HG02763 (cell line): ENCODE results near the gene RELT.
"Not testable (repeated sequence)": the region's sequence is repeated elsewhere in the genome, so short reads cannot be mapped to it uniquely, and the experiment has no call there.

Experiments
- ATAC-seq: cut with Tn5 transposase; IDR thresholded peaks from one replicate; pipeline ENCODE4 v1.9.1; 2021; ENCODE audit warnings: mild to moderate bottlenecking, moderate library complexity; ENCODE audit not compliant: unreplicated experiment

RELT gene

DNA sequence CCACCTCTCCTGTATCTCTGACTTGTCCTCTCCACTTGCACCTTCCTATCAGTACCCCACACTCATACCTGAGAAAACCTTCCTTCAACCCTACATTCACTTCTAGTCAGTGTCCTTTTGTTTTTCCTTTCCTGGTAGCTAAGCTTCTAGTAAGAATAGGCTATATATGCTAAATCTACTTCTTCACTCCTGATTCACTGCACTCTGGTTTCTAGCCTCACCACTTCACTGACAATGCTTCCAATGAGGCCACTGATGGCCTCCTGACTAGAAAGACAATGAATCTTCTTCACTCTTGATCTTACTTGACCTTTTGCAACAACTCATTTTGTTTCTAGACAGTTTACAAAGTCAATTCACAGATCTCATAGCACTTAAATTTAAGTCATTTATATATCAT lies 52.0 kb downstream of the RELT start:
- ATAC-seq = no peak

DNA sequence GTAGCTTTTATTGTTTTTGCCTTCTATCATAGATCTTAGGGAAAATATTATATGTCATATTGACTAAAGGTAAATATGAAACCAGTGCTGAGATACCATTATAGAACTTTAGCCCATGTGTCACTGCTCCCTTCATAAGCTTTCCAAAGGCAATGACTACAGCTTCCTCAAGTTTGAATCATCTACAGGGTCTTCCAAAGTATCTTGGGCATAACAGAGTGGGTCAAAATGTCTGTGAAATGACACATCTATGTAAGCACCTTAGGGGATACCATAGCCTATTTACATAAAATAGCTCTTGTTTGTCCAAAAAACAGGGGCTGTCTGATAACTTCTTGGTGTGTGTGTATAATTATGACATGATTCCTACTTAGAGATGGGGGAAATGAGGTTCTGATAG lies 52.5 kb downstream of the RELT start:
- ATAC-seq = no peak

DNA sequence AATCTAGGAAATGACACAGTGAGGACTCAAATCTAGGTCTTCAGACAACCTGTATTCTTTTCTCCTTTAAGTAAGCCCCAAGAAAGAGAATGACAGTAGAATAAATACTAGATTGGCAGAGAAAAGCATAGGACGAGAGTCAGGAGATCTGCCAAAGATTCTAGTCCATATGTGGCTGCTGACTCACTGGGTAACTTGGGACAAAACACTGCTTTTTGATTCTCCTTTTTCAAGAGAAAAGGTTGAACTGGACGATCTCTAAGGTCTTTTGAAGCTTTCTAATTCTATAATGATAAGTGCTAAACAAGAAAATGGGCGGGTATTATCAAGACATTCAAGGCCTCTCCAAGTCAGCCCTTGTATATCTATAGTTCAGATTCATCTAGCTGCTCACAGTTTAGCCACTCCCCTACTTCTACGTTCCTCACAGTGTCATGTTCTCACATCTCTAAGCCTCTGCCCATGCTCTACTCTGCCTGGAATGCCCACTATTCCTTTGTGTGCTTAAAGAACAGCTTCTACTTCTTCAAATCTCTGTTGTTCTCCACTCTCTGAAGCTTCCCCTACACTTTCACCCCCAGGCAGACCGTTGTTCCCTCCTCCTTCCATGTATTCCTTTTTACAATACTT lies 53.0 kb downstream of the RELT start:
- ATAC-seq = no peak

DNA sequence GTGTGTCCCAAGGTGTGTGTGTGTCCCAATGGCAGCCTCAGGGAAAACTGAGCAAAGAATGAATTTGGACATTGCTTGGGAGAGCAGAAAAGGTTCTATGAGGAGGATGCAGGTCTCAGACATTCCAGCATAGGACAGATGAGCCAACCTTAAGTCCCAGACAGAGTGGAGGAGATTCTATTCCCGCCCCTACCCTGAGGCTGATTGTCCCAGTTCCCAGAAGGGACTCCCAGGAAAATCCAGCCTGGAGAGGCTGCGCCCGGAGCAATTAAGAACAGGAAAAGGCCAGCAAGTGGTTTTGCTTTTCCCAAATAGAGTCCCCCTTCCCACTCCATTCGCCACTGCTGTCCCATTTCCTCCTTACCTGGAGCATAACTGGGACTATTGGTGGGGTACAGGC lies 54.1 kb downstream of the RELT start:
- no peak for ATAC-seq

DNA sequence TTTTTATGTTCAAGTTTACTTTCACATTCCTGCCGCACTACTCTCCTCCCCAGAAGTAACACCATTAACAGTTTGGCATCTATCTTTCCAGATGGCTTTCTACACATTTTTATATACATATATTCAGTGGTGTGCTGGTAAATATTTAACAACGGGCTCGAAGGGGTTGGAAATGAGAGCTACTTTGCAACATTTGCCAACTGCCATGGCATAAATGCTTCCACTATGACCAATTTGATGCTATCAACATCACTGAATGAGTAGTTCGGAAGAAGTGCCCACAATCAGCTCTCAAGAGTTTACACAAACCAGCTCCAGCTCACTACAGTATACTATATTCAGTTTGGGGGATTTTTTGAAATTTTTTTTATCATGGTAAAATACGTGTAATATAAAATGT lies 55.2 kb downstream of the RELT start:
- ATAC-seq = no peak

DNA sequence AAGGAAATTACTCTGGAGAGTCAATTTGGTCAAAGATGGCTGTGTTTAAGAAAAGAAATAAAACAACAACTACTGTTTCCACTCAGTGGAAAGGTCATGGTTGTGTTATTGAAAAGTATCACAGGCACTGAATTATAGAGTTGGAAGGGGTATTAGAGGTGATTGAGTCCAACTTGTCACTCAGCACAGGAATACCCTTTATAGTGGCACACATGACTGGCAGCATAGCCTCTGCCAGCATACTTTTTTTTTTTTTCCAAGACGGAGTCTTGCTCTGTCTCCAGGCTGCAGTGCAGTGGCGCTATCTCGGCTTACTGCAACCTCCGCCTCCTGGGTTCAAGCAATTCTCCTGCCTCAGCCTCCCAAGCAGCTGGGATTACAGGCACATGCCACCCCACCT lies 60.7 kb downstream of the RELT start:
- ATAC-seq = not testable (repeated sequence)

DNA sequence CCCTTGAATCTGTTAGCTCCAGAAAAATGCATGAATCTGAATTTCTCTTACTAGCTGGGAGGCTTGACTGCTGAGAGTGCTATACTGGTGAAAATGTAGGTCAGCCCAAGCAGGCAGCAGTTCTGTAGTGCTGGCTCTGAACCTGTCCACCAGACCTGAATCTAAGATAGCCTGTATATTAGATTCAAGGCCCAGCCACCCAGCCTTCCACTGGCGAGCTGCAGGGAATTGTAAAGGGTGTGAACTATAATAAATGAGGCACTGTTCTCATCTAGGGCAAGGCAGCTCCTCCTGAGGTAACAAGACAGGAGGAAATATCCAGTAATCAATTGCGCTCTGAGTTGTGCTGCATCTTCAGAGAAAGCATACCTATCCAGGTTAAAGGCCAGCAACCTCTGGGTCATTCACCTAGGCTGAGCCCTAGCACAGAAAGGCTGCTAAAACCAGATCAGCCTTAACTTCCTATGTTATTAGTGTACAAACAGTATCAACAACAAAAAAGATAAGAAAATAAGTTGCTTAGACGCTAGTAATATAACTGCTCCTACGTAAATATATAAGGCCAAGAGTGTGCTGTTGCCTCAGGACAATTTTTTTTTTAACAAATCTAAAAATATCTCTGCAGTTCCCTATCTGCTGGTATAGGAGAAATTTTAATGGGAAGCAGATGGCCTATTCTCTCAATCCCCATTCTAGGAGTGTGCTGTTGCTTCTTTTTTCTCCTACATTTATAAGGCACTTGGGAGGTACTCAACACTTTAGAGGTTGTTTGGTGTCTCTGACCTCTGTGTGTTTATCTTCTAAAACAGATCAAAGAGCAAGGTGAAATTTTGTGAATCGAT lies 63.0 kb downstream of the RELT start:
- no peak for ATAC-seq

DNA sequence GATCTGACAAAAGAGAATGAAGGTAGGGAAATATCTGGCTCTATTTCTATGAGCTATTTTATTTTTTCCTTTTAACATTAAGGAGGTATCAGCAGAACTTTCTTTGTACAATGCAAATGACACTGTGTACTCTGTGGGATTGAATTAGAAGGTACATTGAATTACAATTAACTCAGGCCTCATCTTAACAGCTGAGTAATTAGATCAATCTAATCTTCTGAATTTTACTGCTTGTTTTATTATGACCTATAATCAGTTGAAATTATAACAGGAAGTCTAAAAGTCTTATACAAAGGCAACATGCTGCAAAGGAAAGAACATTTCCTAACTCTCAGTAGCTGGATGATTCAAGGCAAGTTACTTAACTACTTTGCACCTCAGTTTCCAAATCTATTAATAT lies 69.8 kb downstream of the RELT start:
- ATAC-seq = no peak

DNA sequence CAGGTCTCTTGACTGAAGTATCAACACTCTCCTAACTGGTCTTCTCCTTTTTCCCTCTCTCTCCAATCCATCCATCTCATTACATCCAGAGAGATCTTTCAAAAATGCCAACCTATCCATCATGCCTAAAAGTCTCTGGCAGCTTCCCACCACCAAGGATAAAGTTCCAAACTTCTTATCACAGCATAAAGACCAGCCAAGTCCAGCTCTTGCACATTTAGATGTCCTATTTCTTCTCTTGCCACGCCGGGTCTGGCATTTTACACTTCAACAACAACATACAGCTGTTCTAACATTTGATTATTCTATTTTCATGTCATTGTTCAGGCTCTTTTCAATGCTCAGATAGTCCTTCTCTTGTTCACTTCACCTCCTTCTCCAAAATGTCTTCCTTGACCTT lies 70.6 kb downstream of the RELT start:
- no peak for ATAC-seq
